Cerebellar nuclear complex (tissue), 1 donor: ENCODE data around the gene MB21D2.
"Not testable (repeated sequence)": the region's sequence is repeated elsewhere in the genome, so short reads cannot be mapped to it uniquely, and the experiment has no call there.

Experiments used
- DNase-seq, 2 experiments: peaks; one replicate each; lab custom pipeline; 2025; lab: John Stamatoyannopoulos, UW

The MB21D2 gene

DNA sequence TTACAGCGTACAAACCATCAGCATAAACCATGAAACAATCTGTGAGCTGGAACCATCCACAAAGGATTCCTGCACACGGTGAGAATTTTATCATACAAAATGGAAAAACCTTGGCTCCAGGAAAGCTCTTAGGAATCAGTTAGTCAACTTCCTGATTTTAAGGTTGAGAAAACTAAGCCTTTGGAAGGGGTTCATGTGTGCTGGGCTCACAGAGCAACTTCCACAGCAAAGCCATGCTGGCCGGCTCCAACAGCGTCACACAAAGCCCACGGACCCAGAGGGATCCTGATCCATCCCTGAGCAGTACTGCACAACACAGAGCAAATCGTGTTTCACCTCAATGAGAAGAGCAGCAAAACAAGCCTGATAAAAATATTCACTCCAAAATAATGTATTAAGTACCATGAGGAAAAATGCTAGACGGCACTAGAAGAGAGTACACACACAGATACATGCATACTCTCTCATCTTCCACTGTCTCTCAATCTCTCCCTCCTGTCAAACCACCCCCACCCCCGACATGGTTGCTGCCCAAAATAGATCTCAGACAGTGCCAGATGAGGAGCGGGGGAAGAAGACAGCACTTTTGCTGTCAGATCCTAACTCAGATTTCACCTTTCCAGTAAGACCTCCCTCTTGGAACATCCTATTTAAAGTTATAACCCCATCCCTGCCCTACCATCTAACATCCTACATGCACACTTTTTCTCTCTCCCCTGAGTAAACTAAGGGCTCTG is 58.6 kb downstream of the MB21D2 start:
- DNase-seq: no peak

GRCh38 chr3:192857260-192857661 is 60.4 kb downstream of the MB21D2 start:
- no peak for DNase-seq

- no peak for DNase-seq
Measured at GRCh38 chr3:192855434-192855833, 62.2 kb downstream of the MB21D2 start.

DNA sequence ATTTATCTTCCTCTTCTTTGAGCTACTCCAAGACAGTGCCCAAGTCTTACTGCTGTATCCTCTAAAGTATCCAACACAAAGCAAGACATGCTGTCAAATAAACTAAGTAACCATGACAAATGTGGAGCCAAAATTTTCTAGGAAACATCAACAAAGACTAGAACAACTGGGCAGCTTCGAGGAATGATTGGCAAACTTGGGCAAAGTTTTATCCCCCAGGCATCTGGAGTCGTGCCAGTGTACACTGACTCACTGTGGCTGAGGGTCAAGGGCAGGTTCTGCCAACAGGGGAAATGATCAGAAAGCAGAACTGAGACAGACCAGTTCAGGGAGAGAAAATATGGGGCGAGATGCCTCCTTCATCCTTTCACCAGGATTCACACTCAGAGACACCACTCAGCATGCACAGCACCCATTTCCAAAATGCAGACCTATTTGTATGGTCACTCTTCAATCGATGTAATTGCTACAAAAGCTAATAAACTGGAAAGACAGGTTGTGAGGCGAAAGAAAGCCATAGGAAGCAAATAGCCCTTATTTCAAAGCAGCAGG is 65.8 kb downstream of the MB21D2 start:
- DNase-seq: no peak

- no peak for DNase-seq
Measured at GRCh38 chr3:192850451-192850981, 67.1 kb downstream of the MB21D2 start.

GRCh38 chr3:192849821-192850220 is 67.8 kb downstream of the MB21D2 start:
- DNase-seq: not testable (repeated sequence)

GRCh38 chr3:192848371-192849233 is 69.1 kb downstream of the MB21D2 start:
- no peak for DNase-seq

GRCh38 chr3:192847941-192848340 is 69.7 kb downstream of the MB21D2 start:
- no peak for DNase-seq

- no peak for DNase-seq
Measured at GRCh38 chr3:192845526-192845855, 72.2 kb downstream of the MB21D2 start.

DNA sequence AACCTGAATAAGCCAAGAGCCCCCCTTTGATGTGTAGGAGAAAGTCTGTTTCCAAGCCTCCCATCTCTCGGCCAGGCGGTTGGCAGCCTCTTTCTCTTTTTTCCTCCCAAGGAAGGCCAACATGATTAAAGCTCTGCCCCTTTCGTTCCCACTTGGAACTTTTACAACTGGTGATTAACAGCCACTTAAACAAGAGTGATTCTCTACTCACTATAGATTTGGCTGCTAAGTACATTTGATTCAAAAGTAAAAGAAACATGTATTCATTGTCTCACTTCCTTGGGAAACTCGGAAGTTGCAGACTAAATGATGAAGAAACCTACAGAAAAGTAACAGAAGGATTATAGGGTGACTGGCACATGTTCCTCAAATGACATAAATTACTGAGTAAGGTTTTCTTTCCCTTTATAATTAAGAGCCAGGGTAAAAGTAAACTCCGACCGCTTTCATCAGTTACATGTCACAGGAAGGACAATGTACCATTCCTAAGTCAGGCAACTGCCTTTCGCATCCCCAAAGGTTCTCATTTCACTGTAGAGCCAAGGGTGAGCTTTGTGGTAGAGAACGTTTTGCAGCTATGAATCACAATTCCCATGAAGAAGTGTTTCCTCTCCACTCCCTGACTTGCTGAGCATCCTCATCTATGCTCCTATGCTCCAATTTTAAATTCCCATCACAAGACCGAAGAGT is 72.7 kb downstream of the MB21D2 start:
- no peak for DNase-seq

GRCh38 chr3:192844486-192844765 is 73.2 kb downstream of the MB21D2 start:
- DNase-seq: no peak

DNA sequence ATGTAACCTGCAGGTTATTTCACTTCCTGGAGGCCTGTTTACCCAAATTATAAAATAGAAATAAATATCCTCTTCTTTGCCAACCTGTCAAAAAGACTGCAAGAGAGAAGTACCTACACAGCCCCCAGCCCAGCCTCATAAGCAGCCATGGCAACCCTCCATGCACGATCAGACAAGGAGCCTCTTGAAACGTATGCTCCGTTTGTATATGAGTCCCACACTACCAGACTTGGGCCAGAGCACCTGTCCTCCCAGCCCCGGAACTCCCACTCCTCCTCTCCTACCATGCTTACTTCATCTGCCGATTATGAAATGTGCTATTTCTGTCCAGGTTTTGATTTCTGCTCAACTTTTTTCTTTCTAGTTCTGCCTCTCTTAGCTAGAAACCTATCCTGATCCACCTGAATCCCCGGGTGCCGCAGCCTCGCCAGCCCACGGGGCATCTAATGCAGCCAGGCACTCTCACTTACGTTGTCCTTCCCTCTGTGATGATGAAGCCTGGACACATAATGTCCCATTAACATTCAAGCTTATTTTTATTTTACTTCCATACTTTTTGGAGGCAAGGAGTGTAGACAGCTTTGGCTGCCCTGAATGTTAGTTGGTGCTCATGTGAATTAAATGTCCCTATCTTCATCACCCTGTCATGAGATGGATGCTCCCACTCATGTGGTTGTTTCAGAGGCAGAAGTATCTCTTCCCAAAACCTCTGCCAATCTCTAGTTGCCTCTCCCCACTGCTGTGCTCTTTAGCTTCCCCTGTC is 73.8 kb downstream of the MB21D2 start:
- no peak for DNase-seq

GRCh38 chr3:192843119-192843518 is 74.5 kb downstream of the MB21D2 start:
- no peak for DNase-seq

DNA sequence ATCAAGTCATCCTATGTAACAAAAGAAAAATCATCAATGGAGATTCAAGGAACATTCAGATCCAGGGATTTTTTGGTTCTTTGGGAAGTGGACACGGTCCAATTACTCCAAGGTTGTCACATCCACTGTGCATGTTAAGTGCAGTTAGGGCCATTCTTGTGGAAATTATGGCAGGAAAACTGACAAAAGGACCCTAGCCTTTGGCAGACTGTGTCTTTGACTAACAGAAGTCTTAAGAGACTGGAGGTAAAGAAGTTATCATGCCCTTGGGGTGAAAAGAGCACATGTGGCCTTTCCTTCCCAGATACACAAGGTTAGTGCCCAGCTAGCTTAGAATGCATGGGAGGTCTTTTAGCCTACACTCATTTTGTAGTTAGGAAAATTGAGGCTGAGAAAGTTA is 74.9 kb downstream of the MB21D2 start:
- DNase-seq: no peak

- no peak for DNase-seq
Measured at GRCh38 chr3:192842138-192842537, 75.5 kb downstream of the MB21D2 start.

- no peak for DNase-seq
Measured at GRCh38 chr3:192841428-192841827, 76.2 kb downstream of the MB21D2 start.

GRCh38 chr3:192840143-192840836 is 77.4 kb downstream of the MB21D2 start:
- no peak for DNase-seq

DNA sequence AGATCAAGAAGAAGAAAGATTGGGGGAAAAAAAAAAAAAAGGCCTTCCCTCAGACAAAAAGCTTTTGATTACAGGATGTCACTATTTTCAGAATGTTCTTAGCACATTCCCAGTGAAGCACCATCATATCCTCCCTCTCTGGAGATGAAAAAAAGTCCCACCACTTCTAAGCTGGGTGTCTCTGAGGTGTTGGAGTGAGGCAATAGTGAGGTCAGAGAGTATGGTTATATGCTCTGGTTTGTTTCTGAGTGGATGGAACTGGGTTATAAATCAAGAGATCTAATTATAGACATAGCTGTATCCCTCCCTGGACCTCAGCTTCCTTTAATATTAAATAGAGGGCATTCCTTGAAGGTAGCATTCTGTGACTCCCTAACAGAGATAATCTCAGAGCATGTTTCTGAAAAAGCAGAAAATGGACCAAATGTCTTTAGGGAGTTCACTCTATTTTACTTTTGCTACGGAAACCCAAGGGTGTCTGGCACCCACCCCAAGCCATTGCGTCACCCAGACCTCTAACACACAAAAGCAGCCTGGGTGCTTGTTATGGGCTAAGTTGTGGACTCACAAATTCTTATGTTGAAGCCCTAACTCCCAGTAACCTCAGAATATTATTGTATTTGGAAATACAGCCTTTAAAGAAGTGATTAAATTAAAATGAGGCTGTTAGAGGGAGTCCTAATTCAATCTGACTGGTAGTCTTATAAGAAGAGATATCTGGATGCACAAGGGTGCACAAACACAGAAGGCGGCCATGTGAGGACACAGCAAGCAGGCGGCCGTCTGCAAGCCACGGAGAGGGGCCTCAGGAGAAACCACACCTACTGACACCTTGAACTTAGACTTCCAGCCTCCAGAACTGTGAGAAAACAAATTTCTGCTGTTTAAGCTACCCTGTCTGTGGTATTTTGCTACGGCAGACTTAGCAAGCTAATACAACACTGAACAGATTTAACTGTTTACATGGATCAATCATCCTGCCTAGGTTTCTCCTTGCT is 81.5 kb downstream of the MB21D2 start:
- no peak for DNase-seq

- DNase-seq: no peak
Measured at GRCh38 chr3:192834428-192834827, 83.2 kb downstream of the MB21D2 start.
